ENCODE data around the gene CRLF2. TPM values are rescaled to one million over a fixed set of nuclear protein-coding genes. Genes with fewer than 3 reads are reported as not detected.
"Not testable (repeated sequence)": the region's sequence is repeated elsewhere in the genome, so short reads cannot be mapped to it uniquely, and the experiment has no call there.

The CRLF2 gene
- total and polyA plus RNA-seq, 4 donors = 0.19 TPM; not detected in 3

GRCh38 chrX:1171915-1172314 lies 40.5 kb downstream of the CRLF2 start:
- H3K27me3 ChIP-seq (ENCODE audit: control insufficient read depth in 4 of 4, insufficient read depth in 4 of 4, low read length in 3 of 4); H3K4me1 ChIP-seq (ENCODE audit: control insufficient read depth in 4 of 4, insufficient read depth in 4 of 4, low read length in 3 of 4); H3K9me3 ChIP-seq (ENCODE audit: control insufficient read depth in 4 of 4, low read length in 3 of 4); H3K4me3 ChIP-seq (ENCODE audit: low read depth in 1 of 3, low read length in 3 of 3); DNase-seq (ENCODE audit: low spot score); H3K27ac ChIP-seq (ENCODE audit: low read depth in 1 of 2, low read length in 2 of 2); H3K9ac ChIP-seq (ENCODE audit: low read depth in 1 of 2, low read length in 2 of 2); H3K36me3 ChIP-seq (ENCODE audit: control insufficient read depth in 4 of 4, insufficient read depth in 3 of 4, low read depth in 1 of 4, low read length in 3 of 4): not testable (repeated sequence)
- 75% methylated on average over 13 of the region's 13 CpGs for WGBS

- no peak for DNase-seq (ENCODE audit: low spot score)
- no peaks in the 10 kb centered on the region for H3K4me1 ChIP-seq (ENCODE audit: control insufficient read depth in 4 of 4, insufficient read depth in 4 of 4, low read length in 3 of 4)
- no peak overlapping the region for H3K9ac ChIP-seq (ENCODE audit: low read depth in 1 of 2, low read length in 2 of 2)
- H3K9me3 ChIP-seq (ENCODE audit: control insufficient read depth in 4 of 4, low read length in 3 of 4) = no peaks in the 10 kb centered on the region
- H3K36me3 ChIP-seq (ENCODE audit: control insufficient read depth in 4 of 4, insufficient read depth in 3 of 4, low read depth in 1 of 4, low read length in 3 of 4) = no peaks in the 10 kb centered on the region
- no peaks in the 10 kb centered on the region for H3K27me3 ChIP-seq (ENCODE audit: control insufficient read depth in 4 of 4, insufficient read depth in 4 of 4, low read length in 3 of 4)
- TF ChIP-seq RAD21 (IDR thresholded peaks at IDR 0.05) (no peak), JUND (IDR thresholded peaks at IDR 0.05) (no peak), FOXA1 (IDR thresholded peaks at IDR 0.05) (no peak), REST (IDR thresholded peaks at IDR 0.05) (no peak), YY1 (IDR thresholded peaks at IDR 0.05) (no peak), MAX (IDR thresholded peaks at IDR 0.05) (no peak), TAF1 (conservative IDR thresholded peaks at IDR 0.05) (no peak), HNF4G (IDR thresholded peaks at IDR 0.05) (no peak)
- H3K27ac ChIP-seq (ENCODE audit: low read depth in 1 of 2, low read length in 2 of 2) = no peak overlapping the region
- 73% methylated on average over 11 of the region's 11 CpGs for WGBS
- H3K4me3 ChIP-seq (ENCODE audit: low read depth in 1 of 3, low read length in 3 of 3) = no peak overlapping the region
Measured at GRCh38 chrX:1170243-1170642, 42.2 kb downstream of the CRLF2 start.

- no peak for TF ChIP-seq ZBTB33 (IDR thresholded peaks at IDR 0.05)
- TF ChIP-seq RAD21 (IDR thresholded peaks at IDR 0.05) = no peak
- TF ChIP-seq JUND (IDR thresholded peaks at IDR 0.05) = no peak
- no peak for TF ChIP-seq EGR1 (IDR thresholded peaks at IDR 0.05; ENCODE audit: low read depth in 2 of 2)
- TF ChIP-seq TAF1 (conservative IDR thresholded peaks at IDR 0.05) = no peak
- TF ChIP-seq CTCF (IDR thresholded peaks at IDR 0.05; ENCODE audit: low read depth, low read length, missing input control) = no peak
- no peak for TF ChIP-seq GABPA (IDR thresholded peaks at IDR 0.05 in 1 of 2, conservative IDR thresholded peaks at IDR 0.05 in 1 of 2)
- no peak for TF ChIP-seq REST (IDR thresholded peaks at IDR 0.05)
- no peak for TF ChIP-seq MAX (IDR thresholded peaks at IDR 0.05)
- no peak for TF ChIP-seq RXRA (IDR thresholded peaks at IDR 0.05)
- no peak for TF ChIP-seq NR2F2 (IDR thresholded peaks at IDR 0.05)
- no peak for TF ChIP-seq ATF3 (IDR thresholded peaks at IDR 0.05)
- no peak for TF ChIP-seq HNF4G (IDR thresholded peaks at IDR 0.05)
- TF ChIP-seq YY1 (IDR thresholded peaks at IDR 0.05) = no peak
- no peaks in the 10 kb centered on the region for H3K9me3 ChIP-seq (ENCODE audit: control insufficient read depth in 4 of 4, low read length in 3 of 4)
- H3K9ac ChIP-seq (ENCODE audit: low read depth in 1 of 2, low read length in 2 of 2) = no peak overlapping the region
- DNase-seq (ENCODE audit: low spot score) = no peak
- H3K36me3 ChIP-seq (ENCODE audit: control insufficient read depth in 4 of 4, insufficient read depth in 3 of 4, low read depth in 1 of 4, low read length in 3 of 4) = no peaks in the 10 kb centered on the region
- no peaks in the 10 kb centered on the region for H3K4me1 ChIP-seq (ENCODE audit: control insufficient read depth in 4 of 4, insufficient read depth in 4 of 4, low read length in 3 of 4)
- H3K27me3 ChIP-seq (ENCODE audit: control insufficient read depth in 4 of 4, insufficient read depth in 4 of 4, low read length in 3 of 4) = peaks cover 0 to 3% (median 0%) of the 10 kb centered on the region in 4 donors
- WGBS = 73% methylated on average over 7 of the region's 7 CpGs
- H3K4me3 ChIP-seq (ENCODE audit: low read depth in 1 of 3, low read length in 3 of 3) = no peak overlapping the region
- H3K27ac ChIP-seq (ENCODE audit: low read depth in 1 of 2, low read length in 2 of 2) = no peak overlapping the region
Measured at GRCh38 chrX:1169189-1169588, 43.3 kb downstream of the CRLF2 start.
